Measurements from ENCODE around the gene AR. TPM values are rescaled to one million over a fixed set of nuclear protein-coding genes. Genes with fewer than 3 reads are reported as not detected.

Gene AR
- total and polyA plus RNA-seq, 4 donors: 0.43 to 5.3 (median 2.8) TPM

GRCh38 chrX:67614423-67614822 is 70.6 kb downstream of the AR start:
- no peaks in the 10 kb centered on the region for H3K4me1 ChIP-seq (ENCODE audit: control insufficient read depth in 5 of 5, insufficient read depth in 5 of 5, low read length in 5 of 5)
- no peak for DNase-seq
- H3K4me3 ChIP-seq: no peak overlapping the region
- peaks cover 0 to 5% (median 2%) of the 10 kb centered on the region in 4 donors for H3K9me3 ChIP-seq (ENCODE audit: control insufficient read depth in 4 of 4, insufficient read depth in 3 of 4, low read length in 3 of 4)
- no peak overlapping the region for H3K27ac ChIP-seq (ENCODE audit: low read depth in 1 of 2, low read length in 1 of 2)
- no peak for TF ChIP-seq CTCF (IDR thresholded peaks at IDR 0.05; ENCODE audit: control extremely low read depth, extremely low read depth)
- no peaks in the 10 kb centered on the region for H3K36me3 ChIP-seq (ENCODE audit: control insufficient read depth in 4 of 4, insufficient read depth in 4 of 4, low read length in 4 of 4)
- 69 to 87% methylated on average over 1 of the region's 1 CpG for WGBS, 2 donors
- no peak overlapping the region for H3K9ac ChIP-seq (ENCODE audit: insufficient read depth in 1 of 2, low read length in 2 of 2)
- no peak for ATAC-seq (ENCODE audit: insufficient read depth, low FRiP score)
- H3K27me3 ChIP-seq (ENCODE audit: control insufficient read depth in 3 of 3, insufficient read depth in 3 of 3, low read length in 2 of 3): no peaks in the 10 kb centered on the region

GRCh38 chrX:67619253-67619652 is 75.4 kb downstream of the AR start:
- Histone ChIP-seq H3K27me3 (ENCODE audit: control insufficient read depth in 3 of 3, insufficient read depth in 3 of 3, low read length in 2 of 3) (no peaks in the 10 kb centered on the region), H3K4me3 (no peak overlapping the region), H3K4me1 (ENCODE audit: control insufficient read depth in 5 of 5, insufficient read depth in 5 of 5, low read length in 5 of 5) (no peaks in the 10 kb centered on the region), H3K27ac (ENCODE audit: low read depth in 1 of 2, low read length in 1 of 2) (no peak overlapping the region), H3K9me3 (ENCODE audit: control insufficient read depth in 4 of 4, insufficient read depth in 3 of 4, low read length in 3 of 4) (peaks cover 0 to 3% (median 1%) of the 10 kb centered on the region in 4 donors), H3K9ac (ENCODE audit: insufficient read depth in 1 of 2, low read length in 2 of 2) (no peak overlapping the region), H3K36me3 (ENCODE audit: control insufficient read depth in 4 of 4, insufficient read depth in 4 of 4, low read length in 4 of 4) (no peaks in the 10 kb centered on the region)
- DNase-seq (no peak), ATAC-seq (ENCODE audit: insufficient read depth, low FRiP score) (no peak)
- 28 to 92% methylated on average over 1 of the region's 1 CpG for WGBS, 2 donors
- TF ChIP-seq CTCF (IDR thresholded peaks at IDR 0.05; ENCODE audit: control extremely low read depth, extremely low read depth): no peak

GRCh38 chrX:67622053-67622585 is 78.3 kb downstream of the AR start:
- Histone ChIP-seq H3K9me3 (ENCODE audit: control insufficient read depth in 4 of 4, insufficient read depth in 3 of 4, low read length in 3 of 4) (peaks cover 0 to 2% (median 0%) of the 10 kb centered on the region in 4 donors), H3K27me3 (ENCODE audit: control insufficient read depth in 3 of 3, insufficient read depth in 3 of 3, low read length in 2 of 3) (no peaks in the 10 kb centered on the region), H3K36me3 (ENCODE audit: control insufficient read depth in 4 of 4, insufficient read depth in 4 of 4, low read length in 4 of 4) (no peaks in the 10 kb centered on the region), H3K9ac (ENCODE audit: insufficient read depth in 1 of 2, low read length in 2 of 2) (no peak overlapping the region), H3K27ac (ENCODE audit: low read depth in 1 of 2, low read length in 1 of 2) (no peak overlapping the region), H3K4me1 (ENCODE audit: control insufficient read depth in 5 of 5, insufficient read depth in 5 of 5, low read length in 5 of 5) (no peaks in the 10 kb centered on the region), H3K4me3 (no peak overlapping the region)
- TF ChIP-seq CTCF (IDR thresholded peaks at IDR 0.05; ENCODE audit: control extremely low read depth, extremely low read depth): no peak
- WGBS, 2 donors: 74 to 76% methylated on average over 2 of the region's 2 CpGs
- ATAC-seq (ENCODE audit: insufficient read depth, low FRiP score): no peak
- no peak for DNase-seq

- Histone ChIP-seq H3K9ac (ENCODE audit: insufficient read depth in 1 of 2, low read length in 2 of 2) (no peak overlapping the region), H3K4me1 (ENCODE audit: control insufficient read depth in 5 of 5, insufficient read depth in 5 of 5, low read length in 5 of 5) (no peaks in the 10 kb centered on the region), H3K27me3 (ENCODE audit: control insufficient read depth in 3 of 3, insufficient read depth in 3 of 3, low read length in 2 of 3) (no peaks in the 10 kb centered on the region), H3K9me3 (ENCODE audit: control insufficient read depth in 4 of 4, insufficient read depth in 3 of 4, low read length in 3 of 4) (peaks cover 0 to 2% (median 0%) of the 10 kb centered on the region in 4 donors), H3K27ac (ENCODE audit: low read depth in 1 of 2, low read length in 1 of 2) (no peak overlapping the region), H3K4me3 (no peak overlapping the region), H3K36me3 (ENCODE audit: control insufficient read depth in 4 of 4, insufficient read depth in 4 of 4, low read length in 4 of 4) (no peaks in the 10 kb centered on the region)
- no peak for ATAC-seq (ENCODE audit: insufficient read depth, low FRiP score)
- TF ChIP-seq CTCF (IDR thresholded peaks at IDR 0.05; ENCODE audit: control extremely low read depth, extremely low read depth): no peak
- DNase-seq: no peak
Observed at GRCh38 chrX:67624325-67624724, 80.5 kb downstream of the AR start.

Data from lung (tissue), 12 donors.